GM12873 (cell line): ENCODE data around the gene HYAL2.

Experiments
- TF ChIP-seq, protein P1 (sequence below): IDR thresholded peaks from 2 replicates; pipeline ENCODE4 v1.5.1; 2012; ENCODE audit warnings: low read depth, mild to moderate bottlenecking, moderate library complexity, low read length, control low read depth; ENCODE audit not compliant: insufficient read depth; ENCODE audit errors: missing control alignments

Gene HYAL2

DNA sequence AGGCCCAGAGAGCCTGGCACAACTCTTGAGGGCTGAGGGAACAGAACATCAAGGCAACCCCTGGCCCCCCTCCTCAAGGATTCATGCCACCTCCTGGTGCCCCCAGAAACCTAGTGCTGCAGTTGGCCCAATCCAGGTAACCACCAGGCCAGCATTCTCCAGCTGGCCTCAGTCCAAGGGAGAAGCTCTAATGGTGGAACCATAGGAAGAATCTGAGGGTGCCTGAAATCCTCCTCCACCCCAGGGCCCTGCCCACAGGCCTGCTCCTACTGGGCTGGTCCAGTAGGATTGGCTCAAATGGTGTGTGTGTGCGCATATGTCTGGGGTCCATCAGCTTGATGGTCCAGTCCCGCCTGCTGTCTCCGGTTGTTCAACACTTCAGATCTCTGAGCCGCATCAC, 7.7 kb downstream of the HYAL2 start:
- TF ChIP-seq, protein P1, sequence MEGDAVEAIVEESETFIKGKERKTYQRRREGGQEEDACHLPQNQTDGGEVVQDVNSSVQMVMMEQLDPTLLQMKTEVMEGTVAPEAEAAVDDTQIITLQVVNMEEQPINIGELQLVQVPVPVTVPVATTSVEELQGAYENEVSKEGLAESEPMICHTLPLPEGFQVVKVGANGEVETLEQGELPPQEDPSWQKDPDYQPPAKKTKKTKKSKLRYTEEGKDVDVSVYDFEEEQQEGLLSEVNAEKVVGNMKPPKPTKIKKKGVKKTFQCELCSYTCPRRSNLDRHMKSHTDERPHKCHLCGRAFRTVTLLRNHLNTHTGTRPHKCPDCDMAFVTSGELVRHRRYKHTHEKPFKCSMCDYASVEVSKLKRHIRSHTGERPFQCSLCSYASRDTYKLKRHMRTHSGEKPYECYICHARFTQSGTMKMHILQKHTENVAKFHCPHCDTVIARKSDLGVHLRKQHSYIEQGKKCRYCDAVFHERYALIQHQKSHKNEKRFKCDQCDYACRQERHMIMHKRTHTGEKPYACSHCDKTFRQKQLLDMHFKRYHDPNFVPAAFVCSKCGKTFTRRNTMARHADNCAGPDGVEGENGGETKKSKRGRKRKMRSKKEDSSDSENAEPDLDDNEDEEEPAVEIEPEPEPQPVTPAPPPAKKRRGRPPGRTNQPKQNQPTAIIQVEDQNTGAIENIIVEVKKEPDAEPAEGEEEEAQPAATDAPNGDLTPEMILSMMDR, result no peak

DNA sequence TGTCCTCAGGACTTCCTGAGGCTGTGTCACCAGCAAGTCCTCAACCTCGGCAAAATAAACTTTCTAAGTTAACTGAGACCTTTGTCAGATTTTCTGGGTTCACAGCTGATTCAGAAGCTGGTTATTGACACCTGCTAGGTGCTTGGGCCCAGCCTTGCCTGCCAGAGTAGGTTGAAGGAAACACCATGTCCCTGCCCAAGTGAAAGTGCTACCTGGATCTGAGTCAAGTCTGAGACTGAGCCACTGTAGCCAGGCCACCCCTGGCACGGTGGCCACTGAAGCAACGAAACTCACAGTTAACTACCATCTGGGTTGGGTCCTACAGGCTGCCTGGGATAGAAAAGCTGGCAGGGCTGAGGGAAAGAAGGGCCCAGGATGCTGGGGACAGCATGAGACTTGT, 8.2 kb downstream of the HYAL2 start:
- TF ChIP-seq, protein P1, result no peak

DNA sequence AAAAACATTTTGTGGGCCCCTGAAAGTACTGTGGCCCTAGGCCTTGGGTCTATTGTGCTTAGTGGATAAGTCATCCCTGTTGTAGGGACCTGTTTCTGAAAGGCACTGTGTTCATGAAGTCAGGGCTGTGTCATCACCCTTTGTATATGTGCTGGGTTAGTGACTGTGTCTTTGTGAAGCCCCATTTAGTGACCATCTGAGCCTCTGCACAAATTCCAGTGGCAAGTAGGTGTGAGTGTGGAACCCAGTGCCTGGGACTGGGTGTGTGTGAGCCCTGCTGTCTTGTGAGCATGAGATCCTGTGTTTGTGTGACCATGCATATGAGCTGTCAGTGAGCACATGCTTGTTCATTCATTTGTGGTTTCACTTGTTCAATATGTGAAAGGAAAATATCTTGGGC, 17.9 kb downstream of the HYAL2 start:
- TF ChIP-seq, protein P1, result no peak

DNA sequence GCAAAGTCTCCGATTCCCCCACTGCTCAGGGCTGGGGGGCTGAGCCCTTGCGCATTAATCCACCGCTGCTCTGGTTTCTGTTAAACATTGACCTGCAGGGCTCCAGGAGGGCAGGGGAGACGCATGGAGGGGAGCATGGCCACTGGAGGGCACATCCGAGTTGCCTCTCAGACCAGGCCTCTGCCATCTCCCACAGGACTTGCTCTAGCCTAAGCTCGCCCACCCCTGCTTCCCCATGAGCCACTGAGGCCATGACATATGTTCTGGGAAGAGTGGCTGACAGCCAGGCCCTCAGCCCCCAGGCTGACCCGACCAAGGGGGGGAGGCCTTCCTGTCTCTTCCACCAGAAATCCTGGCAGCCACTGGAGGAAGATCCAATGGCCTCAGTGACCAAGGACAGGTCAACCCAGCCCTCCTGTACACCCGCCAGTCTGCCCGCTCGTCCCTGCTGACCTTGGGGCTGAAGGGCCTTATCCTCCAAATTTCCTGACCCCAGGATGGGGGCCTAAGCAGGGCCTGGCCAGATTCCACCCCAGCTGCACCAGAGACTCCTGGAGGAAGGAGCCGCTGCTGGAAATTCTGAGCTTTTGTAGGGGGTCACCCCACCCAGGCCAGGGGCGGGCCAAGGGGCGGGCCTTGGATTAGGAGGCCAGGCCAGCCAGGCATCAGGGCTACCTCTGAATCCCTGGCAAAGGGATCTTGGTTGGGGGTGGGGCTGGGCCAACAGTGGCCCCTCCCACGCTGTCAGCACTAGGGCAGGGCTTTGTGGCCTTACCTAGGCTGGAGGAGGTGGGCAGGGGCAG, 19.3 kb downstream of the HYAL2 start, which contains the start of gene HYAL1:
Gene HYAL1 (minus strand): TSS at position 562 of the 803 bp plus-strand sequence. CDS start 618 bp downstream, outside the sequence.
- TF ChIP-seq, protein P1, result peak; percentile 4

DNA sequence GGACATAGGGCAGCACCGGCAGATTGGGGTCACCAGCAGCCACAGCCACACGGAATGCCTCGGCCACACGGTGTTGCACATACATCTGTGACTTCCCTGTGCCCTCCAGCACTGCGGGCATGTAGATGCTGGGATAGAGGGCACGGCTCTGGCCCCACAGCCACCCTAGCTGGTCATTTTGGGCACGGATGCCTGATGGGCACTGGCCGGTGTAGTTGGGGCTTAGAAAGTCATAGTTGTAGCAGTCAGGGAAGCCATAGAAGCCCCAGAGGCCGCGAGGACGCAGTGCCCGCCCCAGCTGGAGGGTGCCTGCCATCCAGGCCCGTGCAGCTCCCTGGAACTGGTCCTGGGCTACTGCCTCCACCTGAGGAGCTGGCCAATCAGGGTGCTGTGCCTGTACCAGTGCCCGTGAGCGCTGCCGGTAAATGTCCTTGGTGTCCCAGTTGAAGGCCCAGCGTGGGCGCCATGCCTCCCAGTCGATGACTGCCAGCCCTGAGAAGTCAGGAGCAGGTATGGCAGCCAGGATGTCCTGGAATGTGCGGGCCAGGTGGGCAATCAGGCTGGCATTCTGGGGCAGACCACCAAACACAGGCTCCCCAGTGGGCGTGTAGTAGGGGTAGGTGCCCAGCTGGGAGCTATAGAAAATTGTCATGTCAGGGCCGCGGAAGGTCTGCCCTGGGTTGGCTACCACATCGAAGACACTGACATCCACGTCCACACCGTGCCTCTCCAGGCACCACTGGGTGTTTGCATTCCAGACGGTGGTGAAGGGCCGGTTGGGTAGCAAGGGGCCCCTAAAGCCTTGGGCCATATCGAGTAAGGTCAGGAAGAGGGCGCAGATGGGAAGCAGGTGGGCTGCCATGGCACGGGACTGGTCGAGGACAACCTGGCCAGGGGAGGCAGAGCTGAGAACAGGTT, 20.2 kb downstream of the HYAL2 start:
- TF ChIP-seq, protein P1, result no peak

DNA sequence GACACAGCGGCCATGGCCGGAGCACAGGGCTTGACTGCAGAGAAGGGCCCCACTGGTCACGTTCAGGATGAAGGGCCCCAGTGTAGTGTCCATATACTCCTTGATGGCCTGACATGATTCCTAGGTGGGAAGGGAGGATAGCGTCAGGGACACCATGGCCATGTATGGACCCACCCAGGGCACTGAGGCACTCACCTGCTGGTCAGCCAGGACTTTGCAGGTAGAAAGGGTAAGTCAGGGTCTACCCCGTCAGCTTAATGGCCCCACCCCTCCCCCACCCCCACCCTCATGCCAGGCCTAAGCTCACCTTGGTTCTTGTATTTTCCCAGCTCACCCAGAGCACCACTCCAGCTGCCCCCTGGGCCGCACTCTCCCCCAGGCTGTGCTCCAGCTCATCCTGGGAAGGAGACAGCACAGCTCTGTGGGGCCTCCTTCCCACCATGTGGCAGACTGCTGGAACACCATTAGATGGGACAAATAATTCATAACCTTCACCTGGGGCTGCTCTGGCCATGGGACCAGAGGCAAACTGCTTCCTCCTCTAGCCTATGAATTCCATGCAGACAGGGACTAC, 21.8 kb downstream of the HYAL2 start:
- TF ChIP-seq, protein P1, result no peak
